K562 (cell line): Measurements from ENCODE around the gene TRPV5. TPM values are rescaled to one million over a fixed set of nuclear protein-coding genes. Genes with fewer than 3 reads are reported as not detected.
A peak's percentile ranks its signal among the peaks of the same experiment; 100 is the strongest.

ENCODE experiments used
- AFF1 ChIP-seq, 2 experiments: fragments of 450-650 bp; IDR thresholded peaks; 2 replicates each; pipeline ENCODE4 v1.6.1; 2018; ENCODE audit warnings: mild to moderate bottlenecking in 2 of 2, low read depth in 1 of 2; ENCODE audit not compliant: partially characterized antibody in 2 of 2
- KAT2B ChIP-seq: IDR thresholded peaks from one replicate; pipeline ENCODE4 v1.6.1; 2012; ENCODE audit warnings: low read depth, mild to moderate bottlenecking, control low read depth, inconsistent platforms, low read length, moderate library complexity
- RAD51 ChIP-seq: fragments of 450-650 bp; IDR thresholded peaks from 2 replicates; pipeline ENCODE4 v1.7.1; 2016; ENCODE audit warnings: low read depth, mild to moderate bottlenecking, borderline replicate concordance
- SNIP1 ChIP-seq: fragments of 450-650 bp; IDR thresholded peaks from 2 replicates; pipeline ENCODE4 v1.7.1; 2017; ENCODE audit warnings: low read depth, mild to moderate bottlenecking
- TBP ChIP-seq: optimal IDR thresholded peaks from 2 replicates; pipeline ENCODE3; 2011; ENCODE audit warnings: low read depth, low read length, improper control_type of control experiment
- THRAP3 ChIP-seq: fragments of 450-650 bp; IDR thresholded peaks from 2 replicates; pipeline ENCODE4 v1.6.1; 2016; ENCODE audit warnings: mild to moderate bottlenecking, inconsistent platforms, borderline replicate concordance
- ZNF354B ChIP-seq: fragments of 250-450 bp; sonication (Bioruptor Pico); IDR thresholded peaks from 2 replicates; pipeline ENCODE4 v1.4.0; 2020
- polyA plus RNA-seq, 8 experiments: library from polyadenylated mRNA; depleted of rRNA in 4 of 8; stranded (reverse) in 5 of 8; unstranded in 3 of 8; fragments of >200 nt; fragmentation: Nextera tagmentation in 2 of 8; fragmentation: Illumina TruSeq in 1 of 8; extraction: Ambion mirVana in 2 of 8; extraction: Trizol in 1 of 8; gene quantifications; 2 replicates each; pipeline versions ENCODE4 v1.2.1 to v1.2.3, GENCODE V29; 2011 to 2014; ENCODE audit warnings: inconsistent platforms in 1 of 8, missing spikeins in 1 of 8
- total RNA-seq, 7 experiments: library from RNA; depleted of rRNA in 6 of 7; stranded (reverse); fragments of >200 nt in 6 of 7; fragmentation: Illumina TruSeq in 2 of 7; extraction: Trizol in 2 of 7; gene quantifications; 2 replicates each; pipeline versions ENCODE4 v1.2.1 to v1.2.3, GENCODE V29; 2011 to 2021; ENCODE audit warnings: low replicate concordance in 1 of 7
- TF ChIP-seq, protein P1 (sequence below): fragments of 250-450 bp; sonication (Bioruptor Pico); IDR thresholded peaks from 2 replicates; pipeline ENCODE4 v1.5.0; 2021; ENCODE audit warnings: mild to moderate bottlenecking, borderline replicate concordance

The TRPV5 gene
- total and polyA plus RNA-seq, 9 of the 15 experiments (the other 6 are each of a cell fraction or from before 2014, with no cell fraction given): not detected

- TF ChIP-seq KAT2B: no peak
- TF ChIP-seq TBP: peak; percentile 76
- peak; percentile 41; the same call in 1 of the 2 replicates for TF ChIP-seq THRAP3
- peak in 1 of 2 experiments; percentile 55 for TF ChIP-seq AFF1 (IDR thresholded peaks at IDR 0.05; ENCODE audit: low read depth in 1 of 2, partially characterized antibody in 2 of 2)
- no peak for TF ChIP-seq RAD51
- no peak for TF ChIP-seq ZNF354B (CRISPR knock-in tag)
- no peak for TF ChIP-seq SNIP1
- TF ChIP-seq, protein P1, sequence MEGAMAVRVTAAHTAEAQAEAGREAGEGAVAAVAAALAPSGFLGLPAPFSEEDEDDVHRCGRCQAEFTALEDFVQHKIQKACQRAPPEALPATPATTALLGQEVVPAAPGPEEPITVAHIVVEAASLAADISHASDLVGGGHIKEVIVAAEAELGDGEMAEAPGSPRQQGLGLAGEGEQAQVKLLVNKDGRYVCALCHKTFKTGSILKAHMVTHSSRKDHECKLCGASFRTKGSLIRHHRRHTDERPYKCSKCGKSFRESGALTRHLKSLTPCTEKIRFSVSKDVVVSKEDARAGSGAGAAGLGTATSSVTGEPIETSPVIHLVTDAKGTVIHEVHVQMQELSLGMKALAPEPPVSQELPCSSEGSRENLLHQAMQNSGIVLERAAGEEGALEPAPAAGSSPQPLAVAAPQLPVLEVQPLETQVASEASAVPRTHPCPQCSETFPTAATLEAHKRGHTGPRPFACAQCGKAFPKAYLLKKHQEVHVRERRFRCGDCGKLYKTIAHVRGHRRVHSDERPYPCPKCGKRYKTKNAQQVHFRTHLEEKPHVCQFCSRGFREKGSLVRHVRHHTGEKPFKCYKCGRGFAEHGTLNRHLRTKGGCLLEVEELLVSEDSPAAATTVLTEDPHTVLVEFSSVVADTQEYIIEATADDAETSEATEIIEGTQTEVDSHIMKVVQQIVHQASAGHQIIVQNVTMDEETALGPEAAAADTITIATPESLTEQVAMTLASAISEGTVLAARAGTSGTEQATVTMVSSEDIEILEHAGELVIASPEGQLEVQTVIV (CRISPR knock-in tag): no peak
These were observed 28.7 kb upstream of the TRPV5 start, which contains the start of gene KEL (continued) for GRCh38 chr7:142961973-142962926.
